Ammon's horn (tissue), 1 donor: ENCODE results near the gene SLC4A2.
A peak's percentile ranks its signal among the peaks of the same experiment; 100 is the strongest.

Source experiments
- DNase-seq: peaks from one replicate; pipeline ENCODE4 v3.0.0-alpha.2; 2016; ENCODE audit warnings: low spot score

Gene SLC4A2

GRCh38 chr7:151045967-151046366 is 13.4 kb upstream of the SLC4A2 start:
- DNase-seq: no peak

- peak; percentile 77 for DNase-seq
Measured at GRCh38 chr7:151046603-151047573, 12.5 kb upstream of the SLC4A2 start.

- no peak for DNase-seq
Measured at GRCh38 chr7:151047976-151048815, 11.2 kb upstream of the SLC4A2 start, which contains the start of gene ASIC3. Gene ASIC3, plus strand, starts transcription at chr7:151048531. Its CDS starts 355 bp downstream, at chr7:151048886.

- no peak for DNase-seq
Measured at GRCh38 chr7:151048911-151049463, 10.4 kb upstream of the SLC4A2 start.

GRCh38 chr7:151051108-151051507 is 8.3 kb upstream of the SLC4A2 start:
- DNase-seq: peak; percentile 40

GRCh38 chr7:151053096-151053495 is 6.3 kb upstream of the SLC4A2 start:
- no peak for DNase-seq

- no peak for DNase-seq
Measured at GRCh38 chr7:151053751-151054150, 5.6 kb upstream of the SLC4A2 start.

- no peak for DNase-seq
Measured at GRCh38 chr7:151056283-151056665, 3.1 kb upstream of the SLC4A2 start.

- no peak for DNase-seq
Measured at GRCh38 chr7:151056666-151057505, 2.5 kb upstream of the SLC4A2 start.

- no peak for DNase-seq
Measured at GRCh38 chr7:151057506-151057988, 1.8 kb upstream of the SLC4A2 start, which contains the start of gene CDK5. Gene CDK5, minus strand, starts transcription at chr7:151057897. Its CDS starts 49 bp downstream, at chr7:151057848.

- DNase-seq: peak; percentile 100
Measured at GRCh38 chr7:151057989-151058780, 1.2 kb upstream of the SLC4A2 start.

GRCh38 chr7:151058781-151059366 is 515 bp upstream of the SLC4A2 start:
- peak; percentile 43 for DNase-seq

- DNase-seq: no peak
Measured at GRCh38 chr7:151060113-151060415, 675 bp downstream of the SLC4A2 start.

- DNase-seq: peak; percentile 58
Measured at GRCh38 chr7:151060416-151061212, 1.2 kb downstream of the SLC4A2 start.

GRCh38 chr7:151061213-151062110 is 2.1 kb downstream of the SLC4A2 start:
- no peak for DNase-seq

GRCh38 chr7:151062111-151062398 is 2.7 kb downstream of the SLC4A2 start:
- DNase-seq: no peak

GRCh38 chr7:151062399-151063211 is 3.2 kb downstream of the SLC4A2 start:
- no peak for DNase-seq

- DNase-seq: no peak
Measured at GRCh38 chr7:151063212-151063561, 3.8 kb downstream of the SLC4A2 start.
